NCI-H1436 (cell line): ENCODE measurements around the gene SDR9C7.
"Not testable (repeated sequence)": the region's sequence is repeated elsewhere in the genome, so short reads cannot be mapped to it uniquely, and the experiment has no call there.

ENCODE experiments used
- DNase-seq: peaks from one replicate; lab custom pipeline; 2025; lab: John Stamatoyannopoulos, UW

The SDR9C7 gene

DNA sequence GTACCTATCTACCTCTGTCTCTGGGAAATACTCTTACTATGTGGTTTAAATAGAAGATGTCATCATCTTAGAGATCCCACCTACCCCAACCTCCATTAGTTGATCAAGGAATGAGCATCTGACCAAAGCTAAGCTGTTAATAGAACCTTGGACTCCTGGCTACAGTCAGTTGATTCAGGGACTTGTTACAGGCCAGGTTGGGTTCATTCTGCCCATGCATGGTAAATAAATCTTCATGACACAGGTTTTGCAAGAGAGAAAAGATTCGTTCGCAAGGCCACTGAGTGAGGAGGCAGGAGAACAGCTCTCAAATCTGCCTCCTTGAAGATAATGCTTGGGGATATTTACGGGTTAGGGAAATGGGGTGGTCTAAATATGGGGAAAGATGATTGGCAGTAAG lies 19.5 kb downstream of the SDR9C7 start:
- no peak for DNase-seq

DNA sequence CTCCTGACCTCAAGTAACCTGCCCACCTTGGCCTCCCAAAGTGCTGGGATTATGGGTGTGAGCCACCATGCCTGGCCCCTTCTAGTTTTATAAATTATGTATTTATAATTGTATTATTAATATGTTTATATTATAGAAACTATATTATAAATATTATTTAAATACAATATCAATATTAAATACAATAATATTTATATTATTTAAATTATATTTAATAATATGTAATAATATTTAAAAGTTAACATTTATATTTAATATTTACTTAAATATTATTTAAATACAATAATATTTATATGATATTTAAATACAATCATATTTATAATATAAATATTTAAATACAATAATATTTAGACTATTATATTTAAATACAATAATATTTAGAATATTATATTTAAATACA lies 20.0 kb downstream of the SDR9C7 start:
- DNase-seq = no peak

DNA sequence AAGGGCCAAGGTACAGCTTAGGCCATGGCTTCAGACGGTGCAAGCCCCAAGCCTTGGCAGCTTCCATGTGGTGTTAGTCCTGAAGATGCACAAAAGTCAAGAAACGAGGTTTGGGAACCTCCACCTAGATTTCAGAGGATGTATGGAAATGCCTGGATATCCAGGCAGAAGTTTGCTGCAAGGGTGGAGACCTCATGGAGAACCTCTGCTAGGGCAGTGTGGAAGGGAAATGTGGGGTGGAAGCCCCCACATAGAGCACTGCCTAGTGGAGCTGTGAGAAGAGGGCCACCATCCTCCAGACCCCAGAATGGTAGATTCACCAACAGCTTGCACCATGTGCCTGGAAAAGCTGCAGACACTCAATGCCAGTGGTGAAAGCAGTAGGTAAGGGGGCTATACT lies 24.8 kb downstream of the SDR9C7 start:
- not testable (repeated sequence) for DNase-seq

DNA sequence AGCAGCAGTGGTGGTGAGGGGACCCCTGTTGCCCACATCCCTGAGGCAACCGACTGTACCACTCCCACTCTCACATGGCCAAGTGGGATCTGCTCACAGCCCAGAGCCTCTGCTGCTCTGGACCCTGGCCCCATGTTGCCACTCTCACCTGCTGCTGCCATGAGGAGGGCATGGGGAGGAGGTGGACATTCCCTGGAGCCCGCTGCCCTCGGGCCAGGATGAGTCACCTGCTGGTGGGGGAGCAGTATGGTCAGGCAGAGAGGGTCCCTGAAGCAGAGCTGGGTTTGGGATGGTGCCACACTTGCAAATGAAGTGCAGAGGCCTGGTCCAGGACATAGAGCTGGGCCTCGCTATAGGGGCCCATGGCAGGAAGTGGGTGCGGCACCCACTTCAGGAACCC lies 26.1 kb downstream of the SDR9C7 start:
- no peak for DNase-seq

DNA sequence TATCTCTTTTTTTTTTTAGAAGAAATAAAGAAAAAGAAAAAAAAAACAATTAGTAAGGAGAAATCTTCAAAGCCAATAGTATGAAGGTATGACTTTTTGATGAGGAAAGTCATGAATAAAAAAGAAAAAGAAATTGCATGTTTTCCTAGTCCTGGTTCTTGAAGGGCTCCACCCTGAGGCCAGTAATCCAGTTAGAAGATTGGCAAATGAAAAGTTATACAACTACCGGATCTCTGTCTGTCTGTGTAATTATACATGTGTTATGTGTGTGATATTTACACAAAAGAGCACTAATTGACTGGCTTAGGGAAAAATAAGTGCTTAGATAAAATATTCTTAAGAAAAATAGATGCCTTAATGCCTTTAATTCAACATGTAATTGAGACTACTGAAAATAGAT lies 28.4 kb downstream of the SDR9C7 start:
- no peak for DNase-seq

DNA sequence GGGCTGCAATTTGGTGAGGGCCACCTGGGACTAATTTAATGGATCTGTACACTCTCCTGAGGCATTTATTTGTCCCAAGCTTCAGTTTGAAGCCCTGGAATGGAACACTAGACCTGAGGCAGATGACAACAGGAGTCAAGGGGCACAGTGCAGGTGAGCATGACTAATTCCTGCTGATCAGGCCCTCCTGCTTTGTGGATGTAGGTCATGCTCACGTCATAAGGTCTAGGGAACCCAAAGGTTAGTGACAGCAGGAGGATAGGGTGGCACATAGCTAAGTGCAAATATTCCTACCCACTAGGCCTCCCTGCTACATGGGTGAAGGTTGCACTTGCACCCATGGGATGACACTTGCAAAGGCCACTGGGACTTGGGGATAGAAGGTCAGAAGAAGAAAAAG lies 30.8 kb downstream of the SDR9C7 start:
- no peak for DNase-seq

DNA sequence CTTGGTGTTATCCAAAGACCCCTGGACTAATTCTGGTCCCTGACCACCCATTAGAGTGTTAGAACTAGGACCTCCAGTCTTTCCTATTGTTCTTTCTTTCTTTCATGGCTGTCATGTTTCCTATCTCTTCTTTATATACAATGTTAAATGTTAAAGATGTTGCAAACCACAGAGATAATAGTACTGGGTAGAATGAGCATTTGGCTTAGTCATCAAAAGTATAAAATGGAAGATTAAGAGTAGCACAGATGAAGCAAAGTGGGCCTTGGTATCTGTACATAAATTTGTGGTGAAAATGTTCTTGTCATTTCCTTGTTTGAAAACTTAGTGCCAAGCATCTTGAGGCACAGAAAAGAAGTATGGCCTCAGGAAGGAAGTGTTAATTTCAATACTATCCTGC lies 32.9 kb downstream of the SDR9C7 start:
- not testable (repeated sequence) for DNase-seq

DNA sequence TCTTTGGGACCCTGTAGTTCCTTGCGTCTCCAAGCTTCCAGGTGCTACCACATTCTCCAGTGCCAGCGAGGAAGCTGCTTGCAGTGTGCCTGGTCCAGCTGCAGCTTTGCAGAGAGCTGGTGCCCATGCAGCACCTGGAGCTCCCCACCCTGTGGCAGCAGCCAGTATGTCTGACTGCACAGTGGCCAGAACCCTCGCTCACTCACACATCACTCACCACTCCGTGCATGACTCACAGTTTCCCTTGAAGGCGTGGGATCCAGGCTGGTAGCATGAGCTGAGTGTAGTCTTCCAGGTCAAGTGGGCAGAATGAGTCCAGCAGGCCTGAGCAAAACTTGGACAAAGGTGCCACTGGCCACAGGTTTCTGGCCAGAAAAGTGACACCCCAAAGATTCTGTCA lies 33.6 kb downstream of the SDR9C7 start:
- no peak for DNase-seq

DNA sequence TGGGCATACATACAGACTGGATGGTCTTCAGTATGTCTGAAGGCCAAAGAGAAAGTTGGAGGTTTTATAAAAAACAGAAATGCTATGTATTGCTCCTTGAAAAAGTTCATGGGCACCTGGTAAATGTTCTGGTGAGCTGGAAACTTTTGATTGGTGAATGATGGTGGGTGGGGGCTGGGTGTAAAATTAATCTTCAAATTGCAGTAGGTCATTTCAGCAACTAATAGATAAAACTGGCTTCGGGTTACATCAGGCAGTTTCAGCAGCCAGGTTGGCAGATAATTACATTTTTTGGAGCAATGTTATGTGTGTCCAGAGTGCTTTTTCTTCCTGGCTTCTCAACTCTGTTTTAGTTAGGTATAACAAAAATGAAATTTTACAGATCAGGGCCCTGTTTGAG lies 35.3 kb downstream of the SDR9C7 start:
- no peak for DNase-seq

DNA sequence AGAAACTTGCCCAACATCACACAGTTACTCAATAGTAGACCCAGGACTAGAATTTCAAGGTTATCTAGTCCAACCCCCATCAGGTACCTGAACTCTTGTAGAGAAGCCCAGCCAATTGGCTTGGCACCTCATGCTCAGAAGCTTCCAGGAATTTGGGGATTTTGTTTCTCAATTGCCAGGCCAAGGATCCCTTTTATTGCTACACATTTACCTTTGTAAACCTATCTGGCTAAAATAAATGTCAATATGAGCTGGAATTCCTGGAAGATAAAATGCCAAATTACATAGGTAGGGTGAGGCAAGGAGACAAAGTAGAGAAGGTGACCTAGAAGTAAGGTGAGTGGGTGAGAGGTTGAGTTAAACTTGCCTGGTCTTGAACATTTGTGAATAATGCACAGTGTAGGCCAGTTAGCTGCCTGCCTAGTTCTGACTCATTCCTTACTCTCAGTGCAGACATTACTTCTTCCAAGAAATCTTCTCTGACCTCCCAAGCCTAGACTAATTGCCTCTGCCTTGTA lies 36.3 kb downstream of the SDR9C7 start:
- DNase-seq = no peak

DNA sequence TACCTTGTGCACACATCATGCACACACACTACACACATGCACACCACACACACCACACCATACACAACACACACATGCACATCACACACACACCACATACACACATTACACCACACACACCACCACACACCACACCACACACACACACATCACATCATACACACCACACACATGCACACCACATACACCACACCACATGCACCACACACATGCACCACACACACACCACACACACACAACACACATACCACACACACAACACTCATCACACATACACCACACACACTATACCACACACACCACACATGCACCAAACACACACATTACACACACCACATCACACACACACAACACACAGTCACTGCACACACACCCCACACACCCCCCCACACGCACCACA lies 38.1 kb downstream of the SDR9C7 start:
- DNase-seq = no peak

DNA sequence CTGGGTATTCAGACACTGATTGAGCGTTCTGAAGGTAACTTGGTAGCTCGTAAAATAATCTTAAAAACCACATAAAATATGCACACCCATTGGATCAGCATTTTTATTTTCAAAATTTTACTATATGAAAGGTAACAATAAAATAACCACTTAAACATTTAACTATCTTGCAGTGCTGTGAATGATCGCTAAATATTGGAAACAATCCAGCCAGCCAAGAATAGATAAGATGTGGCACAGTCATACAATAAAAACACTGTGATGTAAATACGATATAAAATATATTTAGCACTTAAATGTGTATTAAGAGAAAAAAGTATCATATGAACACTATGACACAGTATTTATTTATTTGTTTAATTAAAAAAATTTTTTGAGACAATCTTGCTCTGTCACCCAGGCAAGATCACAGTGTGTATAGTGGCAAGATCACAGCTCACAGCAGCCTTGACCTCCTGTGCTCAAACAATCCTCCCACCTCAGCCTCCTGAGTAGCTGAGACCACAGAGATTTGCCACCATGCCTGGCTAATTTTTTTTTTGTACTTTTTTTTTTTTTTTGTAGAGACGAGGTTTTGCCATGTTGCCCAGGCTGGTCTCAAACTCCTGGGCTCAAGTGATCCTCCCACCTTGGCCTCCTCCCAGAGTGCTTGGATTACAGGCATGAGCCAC lies 39.4 kb downstream of the SDR9C7 start:
- no peak for DNase-seq

DNA sequence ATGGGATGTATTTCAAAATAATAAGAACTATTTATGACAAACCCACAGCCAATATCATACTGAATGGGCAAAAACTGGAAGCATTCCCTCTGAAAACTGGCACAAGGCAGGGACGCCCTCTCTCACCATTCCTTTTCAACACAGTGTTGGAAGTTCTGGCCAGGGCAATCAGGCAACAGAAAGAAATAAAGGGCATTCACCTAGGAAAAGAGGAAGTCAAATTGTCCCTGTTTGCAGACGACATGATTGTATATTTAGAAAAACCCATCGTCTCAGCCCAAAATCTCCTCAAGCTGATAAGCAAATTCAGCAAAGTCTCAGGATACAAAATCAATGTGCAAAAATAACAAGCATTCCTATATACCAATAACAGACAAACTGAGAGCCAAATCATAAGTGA lies 42.3 kb downstream of the SDR9C7 start:
- not testable (repeated sequence) for DNase-seq

DNA sequence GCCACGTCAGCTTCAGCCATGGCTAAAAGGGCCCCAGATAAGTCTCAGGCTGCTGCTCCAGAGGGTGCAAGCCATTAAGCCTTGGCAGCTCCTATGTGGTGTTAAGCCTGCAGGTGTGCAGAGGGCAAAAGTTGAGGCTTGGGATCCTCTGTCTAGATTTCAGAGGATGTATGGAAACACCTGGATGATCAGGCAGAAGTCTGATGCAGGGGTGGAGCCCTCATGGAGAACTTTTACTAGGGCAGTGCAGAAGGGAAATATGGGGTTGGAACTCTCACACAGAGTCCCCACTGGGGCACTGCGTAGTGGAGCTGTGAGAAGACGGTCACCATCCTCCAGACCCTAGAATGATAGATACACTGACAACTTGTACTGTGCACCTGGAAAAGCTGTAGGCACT lies 47.9 kb downstream of the SDR9C7 start:
- DNase-seq = no peak

DNA sequence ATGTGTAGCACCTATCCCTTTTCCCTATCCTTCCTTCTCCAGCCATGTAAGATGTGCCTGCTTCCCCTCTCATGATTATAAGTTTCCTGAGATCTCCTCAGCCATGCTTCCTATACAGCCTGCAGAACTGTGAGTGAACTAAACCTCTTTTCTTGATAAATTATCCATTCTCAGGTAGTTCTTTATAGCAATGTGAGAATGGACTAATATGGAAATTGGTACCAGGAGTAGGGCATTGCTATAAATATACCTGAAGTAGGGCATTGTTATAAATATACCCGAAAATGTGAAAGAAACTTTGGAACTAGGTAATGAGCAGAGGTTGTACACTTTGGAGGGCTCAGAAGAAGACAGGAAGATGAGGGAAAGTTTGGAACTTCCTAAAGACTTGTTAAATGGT lies 48.9 kb downstream of the SDR9C7 start:
- no peak for DNase-seq

DNA sequence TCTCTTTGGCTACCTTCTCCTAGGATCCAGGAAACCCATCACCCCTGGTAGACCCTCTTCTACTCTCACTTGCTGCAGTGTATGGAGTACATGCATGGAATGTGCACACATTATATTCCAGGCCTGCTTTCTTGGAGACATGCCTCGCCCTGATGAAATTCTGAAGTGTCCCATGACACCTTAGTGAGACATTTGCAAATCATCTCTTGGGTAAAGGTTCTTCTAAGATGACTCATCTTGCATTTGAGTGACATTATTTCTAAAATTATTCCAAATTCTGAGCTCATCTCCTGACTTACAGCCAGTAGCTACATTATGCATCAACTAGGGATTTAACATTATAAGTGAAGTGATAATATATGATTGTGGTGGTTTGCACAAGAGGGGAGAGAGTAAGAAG lies 49.8 kb downstream of the SDR9C7 start:
- no peak for DNase-seq

DNA sequence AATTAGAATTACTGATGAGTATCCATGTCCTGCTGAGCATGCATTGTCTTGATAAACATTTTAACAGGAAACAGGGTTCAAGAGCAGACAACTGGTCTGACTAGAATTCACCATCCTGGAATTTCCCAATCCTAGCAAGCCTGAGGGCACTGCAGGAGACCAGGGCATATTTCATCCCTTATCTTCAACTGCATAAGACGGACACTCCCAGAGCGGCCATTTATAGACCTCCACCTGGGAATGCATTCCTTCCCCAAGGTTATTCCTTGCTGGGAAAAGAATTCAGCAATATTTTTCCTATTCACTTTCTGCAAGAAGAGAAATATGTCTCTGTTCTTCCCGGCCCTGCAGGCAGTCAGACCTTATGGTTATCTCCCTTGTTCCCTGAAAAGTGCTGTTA lies 51.8 kb downstream of the SDR9C7 start:
- not testable (repeated sequence) for DNase-seq

DNA sequence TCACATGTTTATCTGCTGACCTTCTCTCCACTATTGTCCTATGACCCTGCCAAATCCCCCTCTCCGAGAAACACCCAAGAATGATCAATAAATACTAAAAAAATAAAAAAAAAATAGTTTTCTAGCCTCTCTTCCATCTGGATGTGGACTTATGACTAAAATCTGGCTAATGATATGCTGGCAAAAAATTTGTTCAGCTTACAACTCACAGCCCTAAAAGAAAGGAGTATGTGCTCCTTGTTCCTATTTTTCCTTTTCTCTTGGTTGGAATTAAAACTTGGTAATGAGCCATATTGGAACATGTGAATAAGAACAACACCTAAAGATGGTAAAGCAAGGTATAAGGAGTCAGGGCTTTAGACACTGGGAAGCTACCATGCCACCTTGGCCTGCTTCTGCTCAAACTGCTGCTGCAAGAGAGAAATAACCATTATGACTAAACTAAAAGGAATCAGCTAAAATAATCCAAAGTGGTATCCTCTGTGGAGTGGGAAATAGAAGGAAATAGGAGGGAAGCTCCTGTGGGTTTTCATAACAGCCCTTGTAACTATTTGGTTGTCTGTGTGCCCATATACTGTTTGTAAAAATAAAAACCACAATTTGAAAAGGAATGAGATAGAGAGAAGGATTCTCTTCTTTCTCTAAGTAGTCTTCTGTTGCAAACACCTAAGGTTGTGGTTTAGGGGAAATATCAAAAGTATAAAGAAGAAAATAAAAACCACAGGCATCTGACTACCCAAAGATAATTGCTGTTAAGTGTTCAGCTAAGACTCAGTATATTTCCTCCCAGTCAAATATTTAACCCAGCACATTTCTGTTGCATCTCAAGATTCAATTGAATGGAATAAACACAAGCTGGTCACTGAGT lies 53.8 kb downstream of the SDR9C7 start:
- no peak for DNase-seq

DNA sequence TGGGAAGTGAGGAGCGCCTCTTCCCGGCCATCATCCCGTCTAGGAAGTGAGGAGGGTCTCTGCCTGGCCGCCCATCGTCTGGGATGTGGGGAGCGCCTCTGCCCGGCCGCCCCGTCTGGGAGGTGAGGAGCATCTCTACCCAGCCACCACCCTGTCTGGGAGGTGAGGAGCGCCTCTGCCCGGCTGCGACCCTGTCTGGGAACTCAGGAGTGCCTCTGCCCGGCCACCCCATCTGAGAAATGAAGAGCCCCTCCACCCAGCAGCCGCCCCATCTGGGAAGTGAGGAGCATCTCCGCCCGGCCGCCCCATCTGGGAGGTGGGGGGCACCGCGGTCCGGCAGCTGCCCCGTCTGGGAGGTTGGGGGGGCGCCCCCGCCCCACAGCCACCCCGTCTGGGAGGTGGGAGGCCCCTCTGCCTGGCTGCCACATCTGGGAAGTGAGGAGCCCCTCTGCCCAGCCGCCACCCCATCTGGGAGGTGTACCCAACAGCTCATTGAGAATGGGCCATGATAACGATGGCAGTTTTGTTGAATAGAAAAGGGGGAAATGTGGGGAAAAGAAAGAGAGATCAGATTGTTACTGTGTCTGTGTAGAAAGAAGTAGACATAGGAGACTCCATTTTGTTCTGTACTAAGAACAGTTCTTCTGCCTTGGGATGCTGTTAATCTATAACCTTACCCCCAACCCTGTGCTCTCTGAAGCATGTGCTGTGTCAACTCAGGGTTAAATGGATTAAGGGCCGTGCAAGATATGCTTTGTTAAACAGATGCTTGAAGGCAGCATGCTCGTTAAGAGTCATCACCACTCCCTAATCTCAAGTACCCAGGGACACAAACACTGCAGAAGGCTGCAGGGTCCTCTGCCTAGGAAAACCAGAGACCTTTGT lies 54.7 kb downstream of the SDR9C7 start:
- not testable (repeated sequence) for DNase-seq

DNA sequence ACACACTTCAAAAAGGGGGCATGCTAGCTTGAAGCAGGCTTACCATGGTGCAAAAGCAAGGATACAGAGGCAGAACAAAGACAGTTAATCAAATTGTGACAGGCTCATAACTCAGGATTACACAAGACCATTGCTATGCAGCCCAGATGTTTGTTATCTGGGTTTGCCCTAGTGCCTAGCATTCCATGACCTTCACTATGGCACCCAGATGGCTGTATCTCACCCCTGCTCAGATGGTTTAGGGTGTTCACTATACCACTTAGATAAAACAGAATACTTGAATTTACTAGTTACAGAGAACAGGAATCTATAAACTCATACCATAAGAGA lies 56.2 kb downstream of the SDR9C7 start:
- no peak for DNase-seq

DNA sequence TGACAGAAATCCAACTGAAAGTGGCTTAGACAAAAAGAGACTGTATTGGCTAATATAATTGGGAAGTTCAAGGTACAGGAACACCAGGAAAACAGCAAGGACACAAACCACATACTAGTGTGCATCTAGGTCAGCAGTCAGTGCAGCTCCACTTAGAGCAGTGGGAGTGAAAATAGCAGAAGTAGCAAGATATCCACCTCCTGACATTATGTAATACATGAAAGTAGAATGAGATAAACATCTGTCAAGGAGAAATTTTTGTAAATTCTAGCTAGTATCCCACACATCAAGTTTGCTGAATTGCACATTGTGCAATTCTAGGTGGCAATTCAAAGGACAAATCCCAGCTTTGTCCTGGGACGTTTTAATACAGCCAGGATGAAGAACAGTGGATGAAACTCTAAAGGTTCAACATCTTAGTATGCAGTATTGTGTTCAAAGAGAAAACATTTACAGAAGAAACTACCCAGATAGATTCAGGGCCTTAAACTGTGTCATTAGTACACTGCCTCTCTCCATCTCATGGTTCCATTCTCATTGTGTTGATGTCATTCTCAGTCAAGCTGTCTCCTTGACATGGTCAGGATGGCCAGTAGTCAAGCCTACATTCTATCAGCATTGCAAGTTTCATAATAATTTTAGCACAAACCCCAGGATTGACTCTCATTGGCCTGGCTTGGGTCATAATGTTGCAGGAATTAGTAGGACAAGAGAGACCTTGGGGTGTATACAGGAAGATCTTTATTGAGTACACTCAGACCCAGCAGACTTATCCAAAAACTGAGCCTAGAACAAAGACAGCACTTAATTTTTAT lies 56.8 kb downstream of the SDR9C7 start:
- DNase-seq = no peak

DNA sequence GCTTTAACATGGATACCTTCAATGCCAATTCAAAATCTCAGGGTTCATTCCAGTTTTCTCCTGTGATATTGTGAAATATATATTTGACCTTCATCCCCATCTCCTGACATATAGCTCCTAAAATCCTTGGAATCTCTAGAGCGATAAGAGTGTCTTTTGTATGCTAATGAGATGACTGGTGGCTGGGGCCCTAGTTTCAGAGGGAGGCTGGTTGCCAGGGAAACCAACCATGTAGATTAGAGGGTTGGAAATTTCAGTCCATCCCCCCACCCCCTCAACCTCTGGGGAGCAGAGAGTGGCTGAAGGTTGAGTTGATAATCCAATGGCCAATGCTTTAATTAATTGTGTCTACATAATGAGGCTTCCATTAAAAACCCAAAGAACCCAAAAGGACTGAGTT lies 59.4 kb downstream of the SDR9C7 start:
- no peak for DNase-seq
